ENCODE data around the gene KNDC1.

KNDC1 gene

GRCh38 chr10:133130602-133131001, 29.4 kb upstream of the KNDC1 start:
- TF ChIP-seq CTCF (conservative IDR thresholded peaks at IDR 0.05; ENCODE audit: control insufficient read depth, insufficient read depth, low read depth, low read length) = no peak
- no peak overlapping the region for H3K4me3 ChIP-seq (ENCODE audit: control insufficient read depth, low read depth, low read length)
- DNase-seq (ENCODE audit: low read depth) = no peak

- DNase-seq (ENCODE audit: low read depth) = no peak
- H3K4me3 ChIP-seq (ENCODE audit: control insufficient read depth, low read depth, low read length) = no peak overlapping the region
- TF ChIP-seq CTCF (conservative IDR thresholded peaks at IDR 0.05; ENCODE audit: control insufficient read depth, insufficient read depth, low read depth, low read length) = no peak
Measured at GRCh38 chr10:133131053-133131452, 29.0 kb upstream of the KNDC1 start.

GRCh38 chr10:133131734-133132472, 28.1 kb upstream of the KNDC1 start:
- TF ChIP-seq CTCF (conservative IDR thresholded peaks at IDR 0.05; ENCODE audit: control insufficient read depth, insufficient read depth, low read depth, low read length) = no peak
- no peak for DNase-seq (ENCODE audit: low read depth)
- no peak overlapping the region for H3K4me3 ChIP-seq (ENCODE audit: control insufficient read depth, low read depth, low read length)

GRCh38 chr10:133132473-133133291, 27.3 kb upstream of the KNDC1 start:
- H3K4me3 ChIP-seq (ENCODE audit: control insufficient read depth, low read depth, low read length) = no peak overlapping the region
- no peak for DNase-seq (ENCODE audit: low read depth)
- TF ChIP-seq CTCF (conservative IDR thresholded peaks at IDR 0.05; ENCODE audit: control insufficient read depth, insufficient read depth, low read depth, low read length) = no peak

- no peak for TF ChIP-seq CTCF (conservative IDR thresholded peaks at IDR 0.05; ENCODE audit: control insufficient read depth, insufficient read depth, low read depth, low read length)
- no peak overlapping the region for H3K4me3 ChIP-seq (ENCODE audit: control insufficient read depth, low read depth, low read length)
- DNase-seq (ENCODE audit: low read depth) = no peak
Measured at GRCh38 chr10:133133471-133134231, 26.4 kb upstream of the KNDC1 start.

GRCh38 chr10:133134411-133135115, 25.5 kb upstream of the KNDC1 start:
- no peak overlapping the region for H3K4me3 ChIP-seq (ENCODE audit: control insufficient read depth, low read depth, low read length)
- no peak for DNase-seq (ENCODE audit: low read depth)
- no peak for TF ChIP-seq CTCF (conservative IDR thresholded peaks at IDR 0.05; ENCODE audit: control insufficient read depth, insufficient read depth, low read depth, low read length)

Measured in fibroblast of mammary gland (primary cell).